NB4 (cell line): ENCODE results near the gene LILRB5.
"Not testable (repeated sequence)": the region's sequence is repeated elsewhere in the genome, so short reads cannot be mapped to it uniquely, and the experiment has no call there.

ENCODE experiments used
- POLR2A ChIP-seq: IDR thresholded peaks from 2 replicates; pipeline ENCODE4 v1.6.1; 2011; ENCODE audit warnings: mild to moderate bottlenecking; ENCODE audit not compliant: insufficient read length; ENCODE audit errors: extremely low read depth
- TF ChIP-seq, protein P1 (sequence below): IDR thresholded peaks from one replicate; pipeline ENCODE4 v1.5.1; 2012; ENCODE audit warnings: low read depth, low read length
- TF ChIP-seq, protein P2 (sequence below): IDR thresholded peaks from 2 replicates; pipeline ENCODE4 v1.6.1; 2011; ENCODE audit warnings: low read depth, low read length

DNA sequence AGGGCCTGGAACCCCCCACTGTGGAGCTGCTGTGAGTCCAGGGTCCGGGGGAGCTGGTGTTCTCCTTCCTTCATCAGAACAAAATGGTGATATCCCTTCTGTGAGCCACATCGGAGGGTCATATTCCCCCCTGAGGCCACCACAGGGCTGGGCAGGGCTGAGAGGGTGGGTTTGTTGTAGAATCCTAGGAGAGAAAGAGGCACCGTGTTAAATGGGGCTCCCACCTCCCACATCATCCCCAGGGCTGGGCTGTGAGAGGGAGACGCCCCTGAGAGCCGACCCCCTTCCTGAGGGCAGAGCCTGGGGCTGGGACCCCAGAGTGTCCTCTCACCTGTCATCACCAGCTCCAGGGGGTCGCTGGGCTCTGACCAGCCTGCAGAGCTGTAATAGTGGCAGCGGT, 35.1 kb downstream of the LILRB5 start:
- TF ChIP-seq POLR2A, result not testable (repeated sequence)
- TF ChIP-seq, protein P1, sequence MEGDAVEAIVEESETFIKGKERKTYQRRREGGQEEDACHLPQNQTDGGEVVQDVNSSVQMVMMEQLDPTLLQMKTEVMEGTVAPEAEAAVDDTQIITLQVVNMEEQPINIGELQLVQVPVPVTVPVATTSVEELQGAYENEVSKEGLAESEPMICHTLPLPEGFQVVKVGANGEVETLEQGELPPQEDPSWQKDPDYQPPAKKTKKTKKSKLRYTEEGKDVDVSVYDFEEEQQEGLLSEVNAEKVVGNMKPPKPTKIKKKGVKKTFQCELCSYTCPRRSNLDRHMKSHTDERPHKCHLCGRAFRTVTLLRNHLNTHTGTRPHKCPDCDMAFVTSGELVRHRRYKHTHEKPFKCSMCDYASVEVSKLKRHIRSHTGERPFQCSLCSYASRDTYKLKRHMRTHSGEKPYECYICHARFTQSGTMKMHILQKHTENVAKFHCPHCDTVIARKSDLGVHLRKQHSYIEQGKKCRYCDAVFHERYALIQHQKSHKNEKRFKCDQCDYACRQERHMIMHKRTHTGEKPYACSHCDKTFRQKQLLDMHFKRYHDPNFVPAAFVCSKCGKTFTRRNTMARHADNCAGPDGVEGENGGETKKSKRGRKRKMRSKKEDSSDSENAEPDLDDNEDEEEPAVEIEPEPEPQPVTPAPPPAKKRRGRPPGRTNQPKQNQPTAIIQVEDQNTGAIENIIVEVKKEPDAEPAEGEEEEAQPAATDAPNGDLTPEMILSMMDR, result not testable (repeated sequence)
- TF ChIP-seq, protein P2, sequence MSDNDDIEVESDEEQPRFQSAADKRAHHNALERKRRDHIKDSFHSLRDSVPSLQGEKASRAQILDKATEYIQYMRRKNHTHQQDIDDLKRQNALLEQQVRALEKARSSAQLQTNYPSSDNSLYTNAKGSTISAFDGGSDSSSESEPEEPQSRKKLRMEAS, result not testable (repeated sequence)
